ENCODE measurements around the gene C11orf65. TPM values are rescaled to one million over a fixed set of nuclear protein-coding genes. Genes with fewer than 3 reads are reported as not detected.
"Not testable (repeated sequence)": the region's sequence is repeated elsewhere in the genome, so short reads cannot be mapped to it uniquely, and the experiment has no call there.

C11orf65 gene
- total RNA-seq, 1 experiment from 2014 or later = 0.64 TPM

GRCh38 chr11:108472681-108473080, 5.4 kb upstream of the C11orf65 start:
- DNase-seq (ENCODE audit: low spot score) = no peak

- no peak for DNase-seq (ENCODE audit: low spot score)
These were observed 1.1 kb upstream of the C11orf65 start for GRCh38 chr11:108468478-108468864.

- DNase-seq (ENCODE audit: low spot score) = no peak
These were observed 924 bp downstream of the C11orf65 start for GRCh38 chr11:108466405-108466804.

GRCh38 chr11:108453207-108453835, 14.0 kb downstream of the C11orf65 start:
- no peak for DNase-seq (ENCODE audit: low spot score)

GRCh38 chr11:108441445-108441844, 25.9 kb downstream of the C11orf65 start:
- not testable (repeated sequence) for DNase-seq (ENCODE audit: low spot score)

- no peak for DNase-seq (ENCODE audit: low spot score)
These were observed 30.7 kb downstream of the C11orf65 start for GRCh38 chr11:108436594-108436993.

- DNase-seq (ENCODE audit: low spot score) = no peak
These were observed 32.3 kb downstream of the C11orf65 start for GRCh38 chr11:108435066-108435465.

GRCh38 chr11:108432783-108433182, 34.5 kb downstream of the C11orf65 start:
- DNase-seq (ENCODE audit: low spot score) = no peak

- DNase-seq (ENCODE audit: low spot score) = no peak
These were observed 35.3 kb downstream of the C11orf65 start for GRCh38 chr11:108431997-108432396.

GRCh38 chr11:108431370-108431769, 36.0 kb downstream of the C11orf65 start:
- DNase-seq (ENCODE audit: low spot score) = no peak

- peak; percentile 74 for DNase-seq (ENCODE audit: low spot score)
These were observed 49.8 kb downstream of the C11orf65 start for GRCh38 chr11:108417551-108417950.

GRCh38 chr11:108414958-108415357, 52.4 kb downstream of the C11orf65 start:
- DNase-seq (ENCODE audit: low spot score) = no peak

- no peak for DNase-seq (ENCODE audit: low spot score)
These were observed 61.6 kb downstream of the C11orf65 start for GRCh38 chr11:108405706-108406105.

- no peak for DNase-seq (ENCODE audit: low spot score)
These were observed 64.3 kb downstream of the C11orf65 start for GRCh38 chr11:108403052-108403451.

GRCh38 chr11:108402241-108402640, 65.1 kb downstream of the C11orf65 start:
- no peak for DNase-seq (ENCODE audit: low spot score)

- DNase-seq (ENCODE audit: low spot score) = no peak
These were observed 68.9 kb downstream of the C11orf65 start for GRCh38 chr11:108398439-108398838.

GRCh38 chr11:108396672-108397071, 70.7 kb downstream of the C11orf65 start:
- DNase-seq (ENCODE audit: low spot score) = not testable (repeated sequence)

- DNase-seq (ENCODE audit: low spot score) = no peak
These were observed 72.5 kb downstream of the C11orf65 start for GRCh38 chr11:108394744-108395284.

GRCh38 chr11:108393046-108393445, 74.3 kb downstream of the C11orf65 start:
- no peak for DNase-seq (ENCODE audit: low spot score)

- no peak for DNase-seq (ENCODE audit: low spot score)
These were observed 75.0 kb downstream of the C11orf65 start for GRCh38 chr11:108392353-108392752.

- no peak for DNase-seq (ENCODE audit: low spot score)
These were observed 78.8 kb downstream of the C11orf65 start for GRCh38 chr11:108388576-108388975.

GRCh38 chr11:108373505-108373904, 93.8 kb downstream of the C11orf65 start:
- not testable (repeated sequence) for DNase-seq (ENCODE audit: low spot score)

- no peak for DNase-seq (ENCODE audit: low spot score)
These were observed 96.3 kb downstream of the C11orf65 start for GRCh38 chr11:108370990-108371389.

- DNase-seq (ENCODE audit: low spot score) = no peak
These were observed 97.0 kb downstream of the C11orf65 start for GRCh38 chr11:108370315-108370714.
